ENCODE results near the gene CMSS1. TPM values are rescaled to one million over a fixed set of nuclear protein-coding genes. Genes with fewer than 3 reads are reported as not detected.
"Not testable (repeated sequence)": the region's sequence is repeated elsewhere in the genome, so short reads cannot be mapped to it uniquely, and the experiment has no call there.

The CMSS1 gene
- total RNA-seq, 1 donor from 2014 or later: 41.9 TPM

GRCh38 chr3:100024520-100025303, 207.1 kb downstream of the CMSS1 start:
- DNase-seq (ENCODE audit: low spot score): no peak

DNA sequence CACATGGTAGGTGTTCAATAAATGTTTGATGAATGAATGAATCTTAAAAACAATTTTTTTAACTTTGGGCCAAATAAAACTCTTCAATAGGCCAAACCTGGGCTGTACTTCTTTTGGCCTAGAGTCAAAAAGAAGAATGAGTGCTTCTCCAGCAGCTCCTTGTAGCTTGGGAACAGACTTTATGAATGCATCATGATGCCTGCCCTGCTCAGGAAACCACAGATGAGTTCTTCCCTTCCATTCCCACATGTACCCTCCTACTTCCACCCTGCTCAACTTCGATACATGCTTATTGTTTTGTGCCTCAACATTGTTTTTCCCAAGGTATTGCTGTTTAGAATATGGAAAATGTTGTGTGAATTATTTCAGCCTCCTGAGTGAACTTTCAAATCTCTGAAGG, 209.7 kb downstream of the CMSS1 start:
- DNase-seq (ENCODE audit: low spot score): no peak

- no peak for DNase-seq (ENCODE audit: low spot score)
Observed at GRCh38 chr3:100029052-100029451, 211.4 kb downstream of the CMSS1 start.

- no peak for DNase-seq (ENCODE audit: low spot score)
Observed at GRCh38 chr3:100029689-100030088, 212.0 kb downstream of the CMSS1 start.

DNA sequence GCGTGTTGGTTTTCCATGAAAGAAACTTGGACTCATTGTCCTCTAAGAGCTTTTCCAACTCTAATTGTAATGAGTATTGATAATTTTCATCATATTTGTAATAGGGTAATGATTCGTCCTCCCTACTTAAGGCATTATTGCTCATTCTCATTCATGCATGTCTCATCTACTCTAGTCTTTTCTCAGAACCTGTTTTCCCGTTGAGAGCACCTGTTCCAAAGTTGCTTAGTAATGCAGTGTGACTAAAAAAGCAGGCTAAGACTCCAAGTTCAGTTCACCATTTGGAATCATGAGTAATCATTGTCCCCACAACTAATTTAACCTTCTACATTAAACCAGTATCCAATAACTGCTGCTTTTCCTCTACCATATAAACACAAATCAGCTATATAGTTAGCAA, 212.7 kb downstream of the CMSS1 start:
- no peak for DNase-seq (ENCODE audit: low spot score)

DNA sequence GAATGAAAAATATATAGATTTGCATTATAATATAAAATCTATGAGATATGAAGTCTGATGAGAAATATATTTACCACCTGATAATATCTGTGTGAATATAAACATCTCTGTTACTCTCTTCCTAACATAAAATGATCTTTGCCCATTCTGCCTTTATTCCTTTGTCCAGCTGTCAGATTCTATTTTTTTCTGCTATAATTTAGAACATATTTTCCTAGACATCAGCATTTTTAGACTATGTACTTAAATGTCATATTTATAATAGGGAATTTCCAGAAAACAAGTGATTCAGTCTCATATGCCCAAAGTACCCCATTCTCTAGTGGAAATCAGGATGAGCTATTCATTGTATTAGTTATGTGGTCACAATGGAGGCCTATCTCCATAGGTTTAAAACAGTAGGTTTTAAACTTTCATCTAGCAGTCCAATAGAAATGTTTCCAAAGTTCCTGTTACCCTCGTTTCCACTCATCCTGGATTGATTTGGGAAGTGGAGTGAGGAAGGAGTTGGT, 213.3 kb downstream of the CMSS1 start:
- no peak for DNase-seq (ENCODE audit: low spot score)

DNA sequence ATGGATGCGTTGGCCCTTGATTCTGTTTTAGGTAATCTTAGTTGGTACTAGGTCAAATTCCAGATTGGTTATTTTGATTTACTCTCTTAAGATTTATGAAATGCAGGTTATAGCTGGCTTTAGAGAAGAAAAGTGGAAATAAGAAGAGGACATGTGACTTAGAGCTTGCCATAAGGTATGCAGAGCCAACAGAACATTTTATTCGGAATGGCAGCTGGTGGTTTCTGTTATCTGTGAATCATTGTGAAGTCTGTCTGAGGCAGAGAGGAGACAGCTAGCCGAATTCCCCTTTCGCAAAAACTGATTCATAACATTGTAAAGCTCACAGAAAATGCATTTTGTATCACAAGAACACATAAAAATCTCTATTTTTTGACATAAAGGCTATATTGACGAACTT, 214.6 kb downstream of the CMSS1 start:
- DNase-seq (ENCODE audit: low spot score): no peak

DNA sequence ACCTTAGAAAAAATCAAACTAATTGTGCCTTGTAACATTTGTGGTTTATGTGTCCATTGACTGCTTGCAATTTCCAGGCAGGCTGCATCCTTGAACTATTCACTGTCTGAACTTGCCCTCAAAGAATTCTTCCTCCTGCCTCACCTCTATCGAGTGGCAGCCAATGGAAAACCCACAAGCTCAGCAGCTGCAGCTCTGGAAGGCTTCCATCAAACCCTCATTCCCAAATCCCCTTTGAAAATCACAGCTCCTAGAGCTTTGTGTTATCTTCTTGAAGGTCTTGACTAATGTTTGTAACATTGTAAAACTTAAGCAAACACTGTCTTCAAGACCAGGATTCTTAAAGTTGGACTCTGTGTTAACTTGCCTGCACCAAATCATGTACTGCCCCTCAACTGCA, 215.5 kb downstream of the CMSS1 start:
- DNase-seq (ENCODE audit: low spot score): no peak

DNA sequence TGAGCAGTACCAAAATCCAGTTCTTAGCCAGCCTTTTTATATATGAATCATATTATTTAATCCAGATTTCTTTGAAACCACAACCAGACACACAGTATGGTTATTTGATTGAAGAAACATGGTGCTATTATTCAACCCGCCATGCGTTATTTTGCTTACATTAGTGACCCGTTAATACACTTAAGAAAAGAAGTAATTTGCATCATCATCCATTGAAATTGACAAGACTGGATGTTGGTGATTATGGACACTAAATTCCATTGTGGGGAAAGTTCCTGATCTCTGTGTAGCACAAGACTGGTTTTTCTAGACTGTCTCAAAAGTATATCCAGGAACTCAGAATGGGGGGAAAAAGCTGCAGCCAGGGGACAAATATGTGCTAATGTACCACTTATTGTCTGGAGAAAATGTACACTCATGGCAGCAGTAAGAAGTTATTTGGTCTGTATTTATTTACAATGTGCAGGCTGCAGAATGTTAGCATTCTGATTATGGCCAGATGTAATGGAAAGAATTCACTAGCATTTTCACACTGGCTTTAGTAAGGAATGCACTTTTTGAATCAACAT, 216.3 kb downstream of the CMSS1 start:
- no peak for DNase-seq (ENCODE audit: low spot score)

DNA sequence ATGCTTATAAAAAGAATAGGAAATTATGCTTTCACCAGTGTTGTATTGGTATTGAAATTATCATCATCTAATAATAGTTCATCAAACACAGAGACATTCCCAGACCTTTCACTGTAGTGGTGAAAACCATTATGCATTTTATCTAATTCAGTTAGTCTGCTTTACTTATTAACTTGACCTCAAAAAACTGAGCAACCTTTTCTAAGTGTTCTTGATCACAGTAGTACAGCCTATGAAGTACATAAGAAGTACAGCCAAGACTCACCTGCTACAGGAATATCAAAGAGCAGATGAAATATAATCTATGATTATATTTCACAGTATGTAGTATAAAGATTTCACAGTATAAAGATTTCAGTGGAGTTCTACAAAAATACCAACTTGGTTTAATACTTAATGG, 221.4 kb downstream of the CMSS1 start:
- no peak for DNase-seq (ENCODE audit: low spot score)

DNA sequence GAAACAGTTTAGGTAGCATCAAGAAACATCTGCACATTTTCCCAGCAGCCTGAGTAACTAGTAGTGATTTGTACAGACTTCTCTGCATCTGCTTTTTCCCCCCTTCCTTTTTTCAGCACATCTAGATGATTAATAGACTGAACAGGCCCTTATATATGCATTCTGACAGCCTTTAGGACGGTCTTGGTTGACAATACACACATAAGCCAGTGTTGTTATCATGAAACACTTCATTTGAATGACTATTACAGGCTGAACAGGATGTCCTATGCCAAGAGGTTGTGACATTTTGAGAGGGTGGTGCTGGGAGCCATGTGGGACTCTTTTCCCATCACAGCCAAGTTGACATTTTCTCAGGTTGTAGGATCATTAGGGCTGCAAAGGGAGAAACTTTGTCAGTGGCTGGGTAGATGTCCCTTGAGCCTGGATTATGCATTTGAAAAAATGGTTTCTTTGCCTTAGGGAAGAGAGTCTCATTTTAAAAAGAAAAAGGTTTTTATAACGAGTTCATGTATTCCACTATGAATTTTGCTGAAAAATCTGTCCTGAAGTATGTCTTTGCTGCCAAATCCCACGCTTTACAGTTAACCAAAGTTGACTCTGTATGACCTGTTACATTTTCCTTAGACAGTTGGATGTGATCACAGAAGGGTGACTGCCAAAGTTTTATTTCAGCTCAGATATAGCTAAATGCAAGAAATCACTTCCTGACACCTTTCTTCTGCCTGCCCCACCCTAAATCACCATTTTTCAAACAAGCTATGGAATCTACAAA, 223.0 kb downstream of the CMSS1 start:
- no peak for DNase-seq (ENCODE audit: low spot score)

GRCh38 chr3:100041328-100041749, 223.7 kb downstream of the CMSS1 start:
- DNase-seq (ENCODE audit: low spot score): no peak

DNA sequence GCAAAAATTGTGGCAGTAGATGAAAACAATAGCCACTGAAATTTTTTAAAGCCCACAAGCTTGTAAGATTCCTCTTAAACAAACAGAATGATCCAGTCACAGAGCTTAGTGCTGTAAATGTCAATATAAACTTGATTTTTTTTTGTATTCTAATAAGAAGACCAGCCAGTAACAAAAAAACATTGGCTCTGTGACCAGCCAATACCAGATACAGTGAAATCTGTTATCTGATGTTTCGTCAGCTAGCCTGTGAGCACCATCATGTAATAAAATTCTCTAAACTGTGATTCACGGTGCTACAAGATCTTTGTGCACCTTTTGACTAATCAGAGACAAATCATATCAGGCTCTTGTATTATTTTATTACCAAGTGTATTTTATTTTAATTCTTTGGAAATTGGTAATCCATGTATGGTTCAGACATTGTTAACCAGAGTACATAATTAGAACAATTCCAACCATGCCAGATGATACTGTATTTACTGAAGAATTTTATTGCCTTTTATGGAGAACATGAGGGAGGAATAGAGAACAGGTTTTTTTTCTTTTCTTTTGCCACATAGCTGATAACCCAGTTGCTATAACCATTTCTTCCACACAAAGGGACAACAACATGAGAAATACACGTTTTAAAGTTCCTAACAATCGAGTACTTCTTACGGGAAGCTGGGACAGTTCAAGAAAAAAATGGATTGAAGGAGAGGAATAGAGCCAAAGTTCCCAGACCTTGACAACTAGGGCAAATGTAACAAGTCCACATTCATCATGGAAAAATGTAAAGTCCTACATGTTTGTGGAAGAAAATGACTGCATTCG, 224.7 kb downstream of the CMSS1 start:
- no peak for DNase-seq (ENCODE audit: low spot score)

DNA sequence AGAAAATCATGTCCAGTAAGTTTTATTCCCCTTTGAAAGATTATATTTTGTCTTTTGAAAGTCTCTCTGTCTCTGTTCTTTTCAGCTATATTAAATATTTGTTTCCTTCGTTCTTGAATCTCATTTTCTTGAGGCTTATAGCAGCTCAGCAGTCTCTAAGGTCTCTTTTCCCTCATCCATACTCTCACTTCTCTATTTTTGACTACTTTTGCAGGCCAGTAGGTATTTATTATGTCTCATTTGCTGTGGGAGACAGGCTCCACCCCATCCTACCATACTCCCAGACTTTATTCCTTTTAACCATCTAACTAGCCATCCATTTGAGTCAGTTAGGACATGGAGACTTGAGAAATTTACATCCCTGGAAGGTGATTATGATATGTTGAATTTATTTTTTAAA, 225.6 kb downstream of the CMSS1 start:
- DNase-seq (ENCODE audit: low spot score): no peak

- DNase-seq (ENCODE audit: low spot score): no peak
Observed at GRCh38 chr3:100044369-100044768, 226.7 kb downstream of the CMSS1 start.

- no peak for DNase-seq (ENCODE audit: low spot score)
Observed at GRCh38 chr3:100045696-100046095, 228.0 kb downstream of the CMSS1 start.

DNA sequence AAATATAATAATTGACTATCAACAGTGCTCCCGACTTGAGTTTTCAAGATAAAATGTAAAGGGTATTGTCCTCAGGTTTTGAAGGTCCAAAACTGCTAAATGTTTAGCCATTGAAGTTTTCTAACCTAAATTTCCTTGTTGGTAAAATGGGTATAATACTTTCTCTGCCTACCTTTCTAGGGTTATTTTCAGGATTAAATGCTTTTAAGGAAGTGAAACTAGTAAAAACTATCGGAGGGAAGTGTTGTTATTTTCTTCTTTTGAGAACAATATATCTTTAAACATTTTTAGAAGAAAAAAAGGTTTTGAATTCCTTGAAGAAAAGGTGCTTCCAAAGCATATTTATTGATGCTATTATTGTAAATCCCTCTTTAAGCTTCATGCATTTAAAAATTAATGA, 229.3 kb downstream of the CMSS1 start:
- DNase-seq (ENCODE audit: low spot score): no peak

GRCh38 chr3:100047455-100048141, 229.9 kb downstream of the CMSS1 start:
- DNase-seq (ENCODE audit: low spot score): no peak

GRCh38 chr3:100048248-100048647, 230.6 kb downstream of the CMSS1 start:
- DNase-seq (ENCODE audit: low spot score): no peak

DNA sequence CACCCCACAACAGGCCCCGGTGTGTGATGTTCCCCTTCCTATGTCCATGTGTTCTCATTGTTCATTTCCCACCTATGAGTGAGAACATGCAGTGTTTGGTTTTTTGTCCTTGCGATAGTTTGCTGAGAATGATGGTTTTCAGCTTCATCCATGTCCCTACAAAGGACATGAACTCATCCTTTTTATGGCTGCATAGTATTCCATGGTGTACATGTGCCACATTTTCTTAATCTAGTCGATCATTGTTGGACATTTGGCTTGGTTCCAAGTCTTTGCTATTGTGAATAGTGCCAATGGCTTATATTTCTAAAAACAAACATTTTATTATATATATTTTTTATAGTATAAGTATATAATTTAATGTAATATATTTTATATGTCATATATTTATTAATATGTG, 233.9 kb downstream of the CMSS1 start:
- not testable (repeated sequence) for DNase-seq (ENCODE audit: low spot score)

- no peak for DNase-seq (ENCODE audit: low spot score)
Observed at GRCh38 chr3:100053951-100054620, 236.4 kb downstream of the CMSS1 start.
